GM12875 (cell line): ENCODE data around the gene CDK15.

Experiments used
- H3K4me3 ChIP-seq: one replicate; pipeline ENCODE4 v1.5.1; 2011; ENCODE audit warnings: low read depth, low read length, control low read depth
- TF ChIP-seq, protein P1 (sequence below): IDR thresholded peaks from 2 replicates; pipeline ENCODE4 v1.5.1; 2011; ENCODE audit warnings: low read depth, mild to moderate bottlenecking, control low read depth, inconsistent platforms, low read length, moderate library complexity, borderline replicate concordance; ENCODE audit not compliant: insufficient read depth

Gene CDK15

DNA sequence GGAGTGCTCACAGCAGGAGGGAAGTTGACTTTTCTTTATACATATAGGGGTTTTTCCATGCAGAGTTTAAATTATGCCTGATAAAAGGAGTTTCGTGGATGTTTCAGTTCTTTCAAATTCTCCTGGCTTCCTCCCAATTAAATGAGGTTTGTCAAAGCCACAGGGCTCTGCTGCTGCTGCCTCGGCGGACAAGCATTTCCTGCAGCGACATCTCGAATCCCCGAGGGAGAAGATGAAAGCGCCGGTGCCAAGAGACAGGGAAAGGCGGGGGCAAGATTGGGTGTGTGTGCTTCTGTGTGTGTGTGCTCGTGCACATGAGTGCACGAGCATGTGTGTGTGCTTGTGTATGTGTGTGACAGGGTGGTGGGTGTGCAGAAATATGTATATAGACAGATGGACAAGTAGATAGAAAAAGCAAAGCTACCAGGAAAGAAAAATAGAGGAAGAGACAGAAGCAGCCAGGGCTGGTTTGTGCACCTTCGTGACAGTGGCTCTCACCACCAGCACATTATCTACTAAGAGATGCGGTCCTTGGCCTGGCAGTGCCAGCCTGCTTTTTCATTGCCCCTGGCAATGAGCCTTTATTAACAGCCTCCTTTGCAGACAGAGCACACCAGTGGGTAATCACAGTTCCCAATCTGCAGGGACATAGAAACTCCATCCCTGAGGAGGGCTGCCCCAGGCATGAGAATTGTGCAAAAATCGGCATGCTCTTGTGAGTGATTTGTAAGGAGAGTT, 76.2 kb downstream of the CDK15 start:
- TF ChIP-seq, protein P1, sequence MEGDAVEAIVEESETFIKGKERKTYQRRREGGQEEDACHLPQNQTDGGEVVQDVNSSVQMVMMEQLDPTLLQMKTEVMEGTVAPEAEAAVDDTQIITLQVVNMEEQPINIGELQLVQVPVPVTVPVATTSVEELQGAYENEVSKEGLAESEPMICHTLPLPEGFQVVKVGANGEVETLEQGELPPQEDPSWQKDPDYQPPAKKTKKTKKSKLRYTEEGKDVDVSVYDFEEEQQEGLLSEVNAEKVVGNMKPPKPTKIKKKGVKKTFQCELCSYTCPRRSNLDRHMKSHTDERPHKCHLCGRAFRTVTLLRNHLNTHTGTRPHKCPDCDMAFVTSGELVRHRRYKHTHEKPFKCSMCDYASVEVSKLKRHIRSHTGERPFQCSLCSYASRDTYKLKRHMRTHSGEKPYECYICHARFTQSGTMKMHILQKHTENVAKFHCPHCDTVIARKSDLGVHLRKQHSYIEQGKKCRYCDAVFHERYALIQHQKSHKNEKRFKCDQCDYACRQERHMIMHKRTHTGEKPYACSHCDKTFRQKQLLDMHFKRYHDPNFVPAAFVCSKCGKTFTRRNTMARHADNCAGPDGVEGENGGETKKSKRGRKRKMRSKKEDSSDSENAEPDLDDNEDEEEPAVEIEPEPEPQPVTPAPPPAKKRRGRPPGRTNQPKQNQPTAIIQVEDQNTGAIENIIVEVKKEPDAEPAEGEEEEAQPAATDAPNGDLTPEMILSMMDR, result no peak
- no peak overlapping the region for H3K4me3 ChIP-seq

DNA sequence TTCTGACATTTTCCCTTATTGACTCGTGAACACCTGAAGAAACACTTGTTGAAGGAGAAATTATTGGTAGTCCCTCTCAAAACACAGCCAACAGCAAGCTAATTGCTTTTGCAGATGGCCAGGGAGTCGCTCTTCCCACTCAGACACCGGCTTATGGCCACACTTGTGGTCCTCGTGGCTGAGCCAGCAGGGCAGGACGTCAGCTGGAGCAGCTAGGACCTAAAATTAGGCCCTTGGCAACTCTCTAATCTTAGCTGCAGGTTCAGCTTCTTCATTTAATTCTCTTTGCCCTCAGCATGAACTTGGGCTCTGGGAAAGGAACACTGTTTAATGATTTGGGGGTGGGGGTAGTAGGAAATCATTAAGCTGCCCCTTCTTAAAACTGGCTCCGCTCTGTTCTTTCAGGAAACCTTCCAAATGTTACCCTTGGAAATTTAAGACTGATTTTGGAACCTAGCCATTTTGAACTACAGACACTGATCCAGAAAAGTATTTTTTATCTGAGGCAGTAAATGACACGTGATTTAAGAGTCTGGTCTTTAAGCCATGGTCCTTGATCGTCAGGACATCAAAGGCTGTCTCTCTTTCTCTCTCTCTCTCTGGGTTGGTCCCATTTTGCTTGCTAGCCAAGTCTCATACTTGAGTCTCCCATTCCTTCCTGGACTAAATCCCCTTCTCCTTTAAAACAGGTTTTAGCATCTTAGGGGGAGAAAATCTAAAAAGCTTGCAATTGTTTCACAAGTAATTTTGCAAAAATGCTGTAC, 77.5 kb downstream of the CDK15 start:
- no peak overlapping the region for H3K4me3 ChIP-seq
- TF ChIP-seq, protein P1, result no peak

DNA sequence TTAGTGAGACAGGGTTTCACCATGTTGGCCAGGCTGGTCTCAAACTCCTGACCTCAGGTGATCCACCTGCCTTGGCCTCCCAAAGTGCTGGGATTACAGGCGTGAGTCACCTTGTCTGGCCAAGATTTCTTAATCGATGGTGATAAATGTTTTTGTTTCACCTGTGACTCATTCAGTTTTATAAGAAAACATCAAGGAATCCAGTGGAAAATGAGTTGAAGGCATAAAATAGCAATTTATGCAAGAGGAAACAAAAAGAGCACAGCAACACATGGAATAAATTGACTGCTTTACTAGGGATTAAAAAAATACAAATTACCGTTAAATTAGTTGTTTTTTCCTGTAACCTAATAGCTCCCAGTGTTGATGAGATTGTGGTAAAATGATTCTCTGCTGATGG, 80.2 kb downstream of the CDK15 start:
- TF ChIP-seq, protein P1, result no peak
- H3K4me3 ChIP-seq, result no peak overlapping the region

DNA sequence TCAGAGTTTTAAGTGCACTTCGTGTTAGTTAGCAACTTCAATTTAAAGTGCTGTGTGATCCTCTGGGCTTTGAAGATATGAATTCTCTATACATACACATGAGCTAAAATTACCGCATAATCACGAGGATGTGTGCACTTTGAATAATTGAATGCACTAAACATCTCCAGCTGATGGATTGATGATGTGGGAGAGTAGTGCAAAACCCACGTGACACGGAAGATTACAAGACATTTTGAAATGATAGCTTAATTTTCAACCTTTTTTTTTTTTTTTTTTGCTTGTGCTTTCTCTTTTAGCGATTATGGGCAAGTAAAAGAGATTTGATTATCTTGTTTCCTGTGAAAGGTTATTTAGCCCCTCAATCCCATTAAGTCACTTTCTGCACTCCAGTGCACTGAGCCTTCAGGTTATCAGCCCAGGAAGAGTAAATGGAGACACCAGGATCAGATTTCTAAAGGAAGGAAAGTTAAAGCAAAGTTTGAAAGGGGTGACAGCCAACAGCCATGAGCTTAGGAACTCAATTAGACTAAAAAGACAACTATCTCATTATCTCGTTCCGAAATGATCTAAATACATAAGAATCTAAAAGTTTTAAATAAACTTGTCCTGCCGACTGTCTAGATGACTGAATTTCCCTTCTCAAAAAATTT, 81.6 kb downstream of the CDK15 start:
- TF ChIP-seq, protein P1, result no peak
- no peak overlapping the region for H3K4me3 ChIP-seq

DNA sequence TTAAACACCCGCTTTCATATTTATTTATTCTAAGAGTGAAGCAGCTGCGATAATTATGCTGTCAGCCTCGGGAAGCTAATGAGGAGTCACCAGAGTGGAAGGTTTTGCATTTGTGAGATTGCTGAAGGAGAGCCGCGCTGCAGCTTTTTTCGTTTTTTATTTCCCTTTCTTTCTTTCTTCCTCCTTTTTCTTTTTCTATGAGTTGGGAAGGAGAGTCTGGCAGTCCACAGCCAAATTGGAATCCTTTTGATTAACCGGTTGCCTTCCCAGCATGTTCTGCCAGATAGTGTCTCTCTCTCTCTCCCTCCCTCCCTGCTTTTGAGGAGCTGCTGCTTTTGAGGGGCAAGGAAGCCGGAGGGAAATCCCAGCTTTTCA, 82.1 kb downstream of the CDK15 start:
- H3K4me3 ChIP-seq, result no peak overlapping the region
- TF ChIP-seq, protein P1, result no peak

DNA sequence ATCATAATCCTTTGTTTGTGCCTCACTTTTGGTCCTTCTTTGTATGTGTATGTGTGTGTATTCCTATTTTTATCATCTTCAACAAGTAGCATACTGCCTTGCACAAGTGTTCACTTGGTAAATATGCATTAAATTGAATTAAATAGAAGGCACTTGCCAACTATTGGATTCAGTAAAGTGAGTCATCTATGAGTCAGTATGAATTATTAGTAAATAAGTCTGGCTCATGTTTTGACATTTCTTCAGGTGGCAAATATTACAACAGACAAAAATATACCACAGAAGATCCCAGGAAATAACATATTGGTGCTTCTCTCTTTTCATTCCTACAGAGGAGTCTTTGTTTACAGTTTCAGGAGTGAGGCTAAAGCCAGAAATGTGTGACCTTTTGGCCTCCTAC, 84.1 kb downstream of the CDK15 start:
- TF ChIP-seq, protein P1, result no peak
- no peak overlapping the region for H3K4me3 ChIP-seq
